GM18861 (cell line): Measurements from ENCODE around the gene CCDC167.
"Not testable (repeated sequence)": the region's sequence is repeated elsewhere in the genome, so short reads cannot be mapped to it uniquely, and the experiment has no call there.

Source experiments
- ATAC-seq: cut with Tn5 transposase; IDR thresholded peaks from one replicate; pipeline ENCODE4 v1.9.1; 2021; ENCODE audit not compliant: unreplicated experiment

CCDC167 gene

GRCh38 chr6:37511910-37512399 is 12.3 kb upstream of the CCDC167 start:
- no peak for ATAC-seq

GRCh38 chr6:37511201-37511600 is 11.5 kb upstream of the CCDC167 start:
- ATAC-seq: no peak

- ATAC-seq: no peak
Observed at GRCh38 chr6:37507690-37508421, 8.2 kb upstream of the CCDC167 start.

GRCh38 chr6:37507077-37507476 is 7.4 kb upstream of the CCDC167 start:
- ATAC-seq: no peak

DNA sequence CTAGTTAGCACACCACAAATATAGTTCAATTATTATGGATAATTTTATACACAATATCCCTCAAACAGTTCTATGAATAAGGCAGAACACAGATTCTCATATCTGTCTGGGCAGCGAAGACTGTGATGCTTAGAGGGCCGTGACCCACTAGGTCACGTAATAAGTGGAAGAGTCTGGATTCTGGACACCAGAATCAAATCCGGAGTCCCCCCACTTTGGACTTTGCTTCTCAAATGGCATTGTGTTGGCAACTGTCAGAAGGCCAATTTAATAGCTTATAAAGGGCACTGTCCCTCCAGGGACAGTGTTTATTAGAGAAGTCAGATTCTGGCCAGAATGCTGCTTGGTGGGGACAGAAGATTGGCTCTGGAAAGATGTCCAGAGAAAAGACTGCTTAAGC is 6.8 kb upstream of the CCDC167 start:
- ATAC-seq: no peak

DNA sequence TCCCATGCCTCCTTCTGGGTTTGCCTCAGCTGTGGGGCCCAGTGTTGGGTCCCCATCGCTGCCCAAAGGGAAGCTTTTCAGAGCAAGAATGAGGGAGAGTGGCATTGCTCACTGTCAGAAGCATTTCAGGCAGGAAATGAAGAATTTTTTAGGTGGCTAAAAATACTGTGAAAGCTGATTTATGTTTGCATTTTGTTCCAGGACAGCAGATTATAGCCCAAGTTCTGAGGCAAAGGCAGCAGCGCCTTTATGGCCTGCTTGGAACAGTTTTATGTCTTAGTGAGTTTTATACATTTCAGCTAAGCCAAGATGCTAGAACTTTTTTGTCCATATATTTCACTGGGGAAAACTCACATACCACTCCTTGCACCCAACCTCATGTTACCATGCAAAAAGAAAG is 4.3 kb upstream of the CCDC167 start:
- ATAC-seq: no peak

DNA sequence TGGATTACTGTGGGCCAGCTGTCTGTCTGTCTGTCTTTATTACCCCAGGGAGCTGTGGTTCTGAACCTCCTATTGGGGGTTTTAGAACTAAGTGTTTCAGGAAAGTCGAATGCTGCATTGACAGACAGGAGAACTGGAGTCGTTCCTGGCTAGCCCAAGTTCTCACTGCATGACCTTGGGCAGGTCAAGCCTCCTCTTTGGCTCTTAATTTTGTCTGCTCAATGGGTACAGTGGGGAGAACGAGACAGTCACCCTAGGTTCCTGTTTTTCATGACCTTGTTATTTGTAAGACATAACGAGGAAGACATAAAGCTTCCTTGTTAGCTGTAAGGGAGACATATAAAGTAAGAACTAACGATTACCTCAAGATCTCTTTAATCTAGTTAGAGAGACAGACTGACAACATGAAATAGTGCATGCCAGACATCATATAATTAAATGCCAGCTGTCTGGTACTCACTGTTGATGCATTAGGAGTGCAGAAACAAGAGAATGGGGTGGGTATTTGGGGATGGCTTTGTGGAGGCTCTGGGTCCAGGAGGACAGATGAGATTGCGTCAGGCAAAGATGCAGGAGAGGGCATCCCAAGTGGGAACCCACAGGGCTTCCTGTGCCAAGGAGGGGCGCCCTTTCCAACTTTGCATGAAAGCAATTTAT is 3.7 kb upstream of the CCDC167 start:
- no peak for ATAC-seq

- ATAC-seq: peak; percentile 25
Observed at GRCh38 chr6:37502703-37503291, 3.1 kb upstream of the CCDC167 start.

DNA sequence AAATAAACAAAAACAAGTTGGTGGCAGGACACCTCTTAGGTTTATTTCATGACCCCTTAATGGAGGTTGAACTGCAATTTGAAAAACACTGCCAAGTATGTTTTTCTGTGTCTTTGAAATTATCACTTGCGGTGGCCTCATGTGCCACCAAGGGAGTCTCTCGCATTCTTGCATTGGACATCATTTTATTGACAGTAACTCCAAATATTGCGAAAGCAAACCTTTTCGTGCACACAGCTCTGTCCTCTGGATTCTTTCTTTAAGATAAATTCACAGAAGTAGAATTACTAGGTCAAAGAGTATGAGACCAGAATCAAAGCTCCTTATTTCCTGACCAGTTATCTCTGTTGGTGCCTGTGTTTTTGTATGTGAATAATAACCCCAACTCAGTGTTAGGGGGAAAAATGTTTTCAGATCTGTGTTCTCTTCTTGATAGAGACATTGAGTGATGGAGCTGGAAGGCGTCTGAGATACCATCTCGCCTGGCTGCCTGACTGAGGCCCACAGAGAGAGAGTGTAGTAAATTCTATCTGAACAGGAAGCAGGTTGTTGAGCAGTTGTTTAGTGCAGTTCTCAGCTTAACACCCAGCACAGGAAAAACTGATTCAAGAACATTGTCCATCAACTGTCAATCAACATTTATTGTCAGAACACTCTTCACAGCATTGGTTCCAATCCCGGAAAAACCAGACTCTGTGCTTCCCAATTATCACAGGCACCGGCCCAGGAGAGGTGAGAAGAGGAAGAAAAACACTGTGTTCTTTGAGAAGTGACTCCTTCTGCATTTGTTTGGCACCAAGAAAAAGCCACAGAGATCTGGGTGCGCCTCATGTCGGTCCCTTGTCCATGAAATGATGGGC is 2.2 kb upstream of the CCDC167 start:
- no peak for ATAC-seq

DNA sequence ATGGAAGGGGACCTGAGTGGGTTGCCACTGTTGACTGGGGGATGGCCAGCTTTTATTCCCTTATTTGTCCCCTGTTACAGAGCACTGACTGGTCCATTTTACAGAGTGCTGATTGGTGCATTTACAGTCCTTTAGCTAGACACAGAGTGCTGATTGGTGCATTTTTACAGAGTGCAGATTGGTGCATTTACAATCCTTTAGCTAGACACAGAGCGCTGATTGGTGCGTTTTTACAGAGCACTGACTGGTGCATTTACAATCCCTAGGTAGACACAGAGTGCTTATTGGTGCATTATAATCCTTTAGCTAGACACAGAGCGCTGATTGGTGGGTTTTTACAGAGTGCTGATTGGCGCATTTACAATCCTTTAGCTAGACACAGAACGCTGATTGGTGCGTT is 1.2 kb upstream of the CCDC167 start:
- ATAC-seq: not testable (repeated sequence)

DNA sequence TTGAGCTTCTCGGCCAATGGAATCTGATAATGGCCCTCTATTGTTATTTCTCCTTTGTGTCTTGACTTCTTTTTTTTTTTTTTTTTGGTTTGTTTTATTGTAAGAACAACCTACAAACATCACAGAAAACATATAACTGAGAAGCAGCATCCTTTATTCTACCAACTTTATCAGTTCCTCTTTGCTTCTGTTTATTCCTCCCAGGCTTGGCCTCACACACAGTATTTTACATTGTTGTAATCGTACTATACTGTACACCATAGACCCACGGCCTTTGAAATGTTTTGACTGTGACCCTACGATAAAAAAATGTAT is 558 bp upstream of the CCDC167 start:
- ATAC-seq: no peak

DNA sequence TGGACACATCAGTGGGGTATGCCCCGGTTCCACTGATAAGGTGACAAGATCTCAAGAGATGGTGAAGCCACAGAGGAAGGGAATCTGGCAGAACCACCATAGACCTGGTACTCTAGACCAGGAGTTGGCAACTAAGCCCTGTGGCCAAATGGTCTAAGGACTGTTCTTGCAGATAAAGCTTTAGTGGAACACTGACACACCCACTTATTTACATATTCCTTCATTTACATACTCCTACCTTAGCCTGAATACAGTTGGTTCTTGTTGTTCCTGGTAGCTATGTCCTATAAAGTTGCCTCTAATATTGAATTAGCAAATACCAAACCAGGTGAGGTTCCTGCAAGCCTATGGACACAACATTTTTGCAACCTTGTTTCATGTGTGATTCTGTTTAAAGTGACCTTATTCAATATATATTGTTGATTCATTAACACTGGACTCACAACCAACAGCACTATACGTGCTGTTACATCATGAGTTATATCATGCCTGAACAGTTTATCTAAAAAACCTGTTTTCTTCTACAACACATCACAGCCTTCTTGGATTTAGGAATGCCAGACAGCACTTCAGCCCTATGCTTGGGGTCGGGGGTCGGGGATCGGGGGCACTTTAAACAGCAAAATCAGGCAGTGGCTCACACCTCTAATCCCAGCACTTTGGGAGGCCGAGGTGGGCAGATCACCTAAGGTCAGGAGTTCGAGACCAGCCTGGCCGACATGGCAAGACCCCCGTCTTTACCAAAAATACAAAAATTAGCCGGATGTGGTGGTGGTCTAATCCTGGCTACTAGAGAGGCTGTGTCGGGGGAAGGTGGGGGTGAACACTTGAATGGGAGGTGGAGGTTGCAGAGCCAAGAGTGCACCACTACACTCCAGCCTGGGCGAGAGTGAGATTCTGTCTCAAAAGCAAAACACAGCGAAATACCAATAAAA is 2.5 kb downstream of the CCDC167 start:
- no peak for ATAC-seq

- no peak for ATAC-seq
Observed at GRCh38 chr6:37495244-37495934, 4.3 kb downstream of the CCDC167 start.

GRCh38 chr6:37493661-37493995 is 6.1 kb downstream of the CCDC167 start:
- ATAC-seq: no peak

DNA sequence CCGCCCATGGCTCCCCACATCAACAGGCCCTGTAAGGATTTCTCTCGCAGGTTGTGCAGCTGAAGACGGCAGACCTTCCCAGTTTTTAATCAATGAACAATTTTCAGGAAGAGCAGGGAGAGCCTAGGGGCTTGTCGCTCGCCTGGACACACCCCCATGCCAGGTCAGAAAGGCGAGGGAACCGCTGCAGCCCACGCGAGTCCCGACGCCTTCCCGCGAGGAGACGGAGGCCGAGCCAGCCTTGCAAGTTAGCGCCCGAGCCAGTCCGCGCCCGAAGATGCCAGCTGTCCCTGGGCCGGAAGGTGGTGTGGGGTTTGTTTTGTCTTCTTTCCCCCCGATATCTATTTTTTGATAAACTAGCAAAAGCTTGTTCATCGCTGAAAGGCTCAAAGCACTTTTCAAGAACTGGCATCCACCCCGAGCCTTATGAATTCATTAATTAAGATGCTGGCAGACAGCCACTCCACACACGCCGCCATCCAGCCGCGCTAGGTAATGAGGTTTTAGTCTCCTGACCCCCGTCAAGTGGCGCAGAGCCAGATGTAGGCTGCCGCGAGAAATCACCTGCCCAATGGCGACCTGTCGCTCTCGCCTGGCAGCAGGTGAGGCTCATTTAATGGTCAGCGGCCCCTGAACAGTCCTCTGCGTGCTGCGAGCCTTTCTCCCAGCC is 6.6 kb downstream of the CCDC167 start:
- ATAC-seq: no peak

- ATAC-seq: no peak
Observed at GRCh38 chr6:37492236-37492972, 7.3 kb downstream of the CCDC167 start.

- no peak for ATAC-seq
Observed at GRCh38 chr6:37491830-37492208, 7.9 kb downstream of the CCDC167 start.

GRCh38 chr6:37491171-37491829 is 8.4 kb downstream of the CCDC167 start:
- no peak for ATAC-seq
